Sigmoid colon (tissue), 3 donors: Measurements from ENCODE around the gene SAP30BP.

Experiments used
- CTCF ChIP-seq, 4 experiments: fragments of 450-650 bp in 3 of 4; fragments of 200-600 bp in 1 of 4; IDR thresholded peaks; one replicate each; pipeline ENCODE4 v1.5.1; 2016 to 2019; ENCODE audit warnings: antibody characterized with exemption in 4 of 4, mild to moderate bottlenecking in 3 of 4, moderate library complexity in 2 of 4
- POLR2A ChIP-seq, 2 donors: fragments of 450-650 bp; IDR thresholded peaks; one replicate each; pipeline ENCODE4 v1.6.1; 2016; ENCODE audit warnings: antibody characterized with exemption in 2 of 2, mild to moderate bottlenecking in 2 of 2, moderate library complexity in 2 of 2

GRCh38 chr17:75684924-75685323 is 17.8 kb downstream of the SAP30BP start:
- TF ChIP-seq CTCF (IDR thresholded peaks at IDR 0.05) (no peak), POLR2A (IDR thresholded peaks at IDR 0.05) (no peak)
